Neural crest cell (in vitro differentiated cells): ENCODE data around the gene RAC2. TPM values are rescaled to one million over a fixed set of nuclear protein-coding genes. Genes with fewer than 3 reads are reported as not detected.

ENCODE experiments used
- DNase-seq: peaks from one replicate; pipeline ENCODE4 v3.0.0; 2021; ENCODE audit warnings: low read depth, mixed read lengths, low spot score
- H3K27ac Mint-ChIP-seq: one replicate; pipeline ENCODE4 v1.8.0; 2021; ENCODE audit warnings: mild to moderate bottlenecking, mixed read lengths; ENCODE audit not compliant: unreplicated experiment
- H3K27me3 Mint-ChIP-seq: 2 replicates; pipeline ENCODE4 v1.8.0; 2021; ENCODE audit warnings: low read depth, mild to moderate bottlenecking, mixed read lengths
- H3K36me3 Mint-ChIP-seq: 2 replicates; pipeline ENCODE4 v1.8.0; 2021; ENCODE audit warnings: low read depth, mild to moderate bottlenecking, mixed read lengths
- H3K4me1 Mint-ChIP-seq: 2 replicates; pipeline ENCODE4 v1.8.0; 2021; ENCODE audit warnings: mixed read lengths
- H3K4me3 Mint-ChIP-seq: one replicate; pipeline ENCODE4 v1.8.0; 2021; ENCODE audit warnings: mild to moderate bottlenecking, mixed read lengths
- H3K9me3 Mint-ChIP-seq: 2 replicates; pipeline ENCODE4 v1.8.0; 2021; ENCODE audit warnings: mixed read lengths
- total RNA-seq: library from RNA; stranded (reverse); gene quantifications from 2 replicates; pipeline ENCODE4 v1.2.1, GENCODE V29; 2021
- TF ChIP-seq, protein P1 (sequence below): fragments of 200-600 bp; sonication (generic); conservative IDR thresholded peaks from 2 replicates; pipeline ENCODE4 v1.5.0; 2021; ENCODE audit warnings: antibody characterized with exemption, mild to moderate bottlenecking

Gene RAC2
- total RNA-seq, 1 donor from 2014 or later = 0.21 TPM

DNA sequence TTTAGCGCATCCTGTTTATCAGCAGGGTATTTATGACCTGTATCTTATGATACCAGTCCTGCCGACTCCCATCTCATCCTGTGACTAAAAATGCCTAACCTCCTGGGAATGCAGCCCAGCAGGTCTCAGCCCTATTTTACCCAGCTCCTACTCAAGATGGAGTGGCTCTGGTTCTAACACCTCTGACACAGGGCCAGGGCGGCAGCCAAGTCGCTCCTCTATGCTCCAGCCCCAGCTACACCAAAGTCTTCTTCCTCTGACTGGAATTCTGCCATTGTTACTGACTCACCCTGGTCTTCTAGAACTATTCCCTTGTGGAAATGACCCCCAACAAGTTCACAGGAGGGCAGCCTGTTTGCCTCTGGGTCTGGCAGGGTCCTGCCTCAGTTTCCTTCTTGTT lies 48.1 kb downstream of the RAC2 start:
- DNase-seq = no peak
- TF ChIP-seq, protein P1, sequence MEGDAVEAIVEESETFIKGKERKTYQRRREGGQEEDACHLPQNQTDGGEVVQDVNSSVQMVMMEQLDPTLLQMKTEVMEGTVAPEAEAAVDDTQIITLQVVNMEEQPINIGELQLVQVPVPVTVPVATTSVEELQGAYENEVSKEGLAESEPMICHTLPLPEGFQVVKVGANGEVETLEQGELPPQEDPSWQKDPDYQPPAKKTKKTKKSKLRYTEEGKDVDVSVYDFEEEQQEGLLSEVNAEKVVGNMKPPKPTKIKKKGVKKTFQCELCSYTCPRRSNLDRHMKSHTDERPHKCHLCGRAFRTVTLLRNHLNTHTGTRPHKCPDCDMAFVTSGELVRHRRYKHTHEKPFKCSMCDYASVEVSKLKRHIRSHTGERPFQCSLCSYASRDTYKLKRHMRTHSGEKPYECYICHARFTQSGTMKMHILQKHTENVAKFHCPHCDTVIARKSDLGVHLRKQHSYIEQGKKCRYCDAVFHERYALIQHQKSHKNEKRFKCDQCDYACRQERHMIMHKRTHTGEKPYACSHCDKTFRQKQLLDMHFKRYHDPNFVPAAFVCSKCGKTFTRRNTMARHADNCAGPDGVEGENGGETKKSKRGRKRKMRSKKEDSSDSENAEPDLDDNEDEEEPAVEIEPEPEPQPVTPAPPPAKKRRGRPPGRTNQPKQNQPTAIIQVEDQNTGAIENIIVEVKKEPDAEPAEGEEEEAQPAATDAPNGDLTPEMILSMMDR = no peak
- peaks cover 3% of the 10 kb centered on the region for H3K9me3 Mint-ChIP-seq
- peak overlapping the region; percentile 57 for H3K4me3 Mint-ChIP-seq
- peaks cover 27% of the 10 kb centered on the region for H3K4me1 Mint-ChIP-seq
- no peaks in the 10 kb centered on the region for H3K27me3 Mint-ChIP-seq
- H3K27ac Mint-ChIP-seq = no peak overlapping the region
- peaks cover 7% of the 10 kb centered on the region for H3K36me3 Mint-ChIP-seq

DNA sequence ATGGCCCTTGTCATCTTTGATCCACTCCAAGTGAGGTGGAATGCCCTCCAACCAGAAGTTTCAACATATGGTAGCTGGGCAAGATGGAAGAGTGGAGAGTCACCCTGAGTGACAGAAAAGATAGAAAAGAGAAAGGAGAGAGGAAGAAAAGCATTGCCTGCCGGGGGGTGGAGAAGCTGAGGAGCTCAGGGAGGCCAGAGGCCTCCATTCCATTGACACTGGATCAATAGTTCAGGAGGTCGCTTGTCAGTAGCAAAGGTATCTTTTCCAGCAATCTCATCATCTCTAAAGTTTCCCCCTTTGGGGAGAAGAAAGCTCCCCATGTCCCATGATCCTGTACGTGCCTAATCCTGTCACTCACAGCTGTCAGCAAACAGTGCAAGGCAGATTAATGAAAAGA lies 49.3 kb downstream of the RAC2 start:
- TF ChIP-seq, protein P1 = no peak
- Mint-ChIP-seq H3K9me3 (peaks cover 3% of the 10 kb centered on the region), H3K4me3 (peak overlapping the region; percentile 36), H3K27ac (peak overlapping the region; percentile 2), H3K27me3 (no peaks in the 10 kb centered on the region), H3K4me1 (peaks cover 27% of the 10 kb centered on the region), H3K36me3 (peaks cover 12% of the 10 kb centered on the region)
- no peak for DNase-seq

DNA sequence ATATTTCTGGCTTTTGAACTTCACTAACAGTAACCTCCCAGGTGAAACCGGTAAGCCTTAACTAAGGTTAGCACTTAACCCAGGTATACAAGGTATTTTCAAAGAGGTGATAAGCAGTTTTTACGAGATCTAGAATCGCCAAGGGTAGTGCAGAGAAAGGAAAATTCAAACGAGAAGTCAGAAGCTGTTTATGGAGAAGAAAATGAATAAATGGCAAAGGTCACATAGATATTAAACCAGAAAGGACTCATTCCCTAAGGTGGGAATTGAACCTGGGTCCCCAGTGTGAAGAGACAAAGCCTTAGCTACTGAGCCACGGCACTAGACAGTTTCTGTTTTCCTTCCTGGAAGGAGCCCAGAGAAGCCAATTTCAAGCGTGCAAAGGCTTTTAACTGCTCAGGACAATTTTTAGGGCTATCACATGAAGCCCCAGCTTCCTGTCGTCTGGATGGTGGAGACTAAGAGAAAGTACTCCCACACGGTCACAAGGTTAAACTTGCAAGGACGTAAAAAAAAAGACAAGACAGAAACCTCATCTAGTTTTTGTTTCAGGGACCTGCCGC lies 50.4 kb downstream of the RAC2 start:
- H3K4me3 Mint-ChIP-seq = no peak overlapping the region
- H3K4me1 Mint-ChIP-seq = peaks cover 34% of the 10 kb centered on the region
- H3K27ac Mint-ChIP-seq = no peak overlapping the region
- TF ChIP-seq, protein P1 = no peak
- H3K27me3 Mint-ChIP-seq = no peaks in the 10 kb centered on the region
- no peak for DNase-seq
- H3K9me3 Mint-ChIP-seq = peaks cover 3% of the 10 kb centered on the region
- H3K36me3 Mint-ChIP-seq = peaks cover 14% of the 10 kb centered on the region

DNA sequence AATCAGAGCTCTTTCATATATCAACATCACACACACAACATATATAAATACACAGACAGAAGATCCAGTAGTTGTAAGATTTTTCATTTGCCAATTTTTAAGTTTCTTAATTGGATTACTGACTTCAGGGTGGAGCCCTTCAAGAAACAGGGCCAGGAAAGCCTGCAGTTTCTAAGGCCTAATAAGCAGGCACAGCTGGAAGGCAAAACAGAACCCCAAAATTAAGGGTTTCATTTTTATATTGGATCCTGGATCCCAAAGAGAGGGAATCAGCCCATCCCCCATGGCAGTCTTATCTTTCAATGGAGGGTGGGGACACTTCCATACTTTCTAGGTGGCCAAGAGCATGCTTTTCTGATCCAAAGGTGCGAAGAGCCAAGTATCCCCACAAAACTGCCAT lies 51.3 kb downstream of the RAC2 start:
- H3K4me3 Mint-ChIP-seq = no peak overlapping the region
- H3K9me3 Mint-ChIP-seq = peaks cover 3% of the 10 kb centered on the region
- no peak overlapping the region for H3K27ac Mint-ChIP-seq
- no peaks in the 10 kb centered on the region for H3K27me3 Mint-ChIP-seq
- peaks cover 14% of the 10 kb centered on the region for H3K36me3 Mint-ChIP-seq
- peaks cover 37% of the 10 kb centered on the region for H3K4me1 Mint-ChIP-seq
- TF ChIP-seq, protein P1 = no peak
- no peak for DNase-seq

DNA sequence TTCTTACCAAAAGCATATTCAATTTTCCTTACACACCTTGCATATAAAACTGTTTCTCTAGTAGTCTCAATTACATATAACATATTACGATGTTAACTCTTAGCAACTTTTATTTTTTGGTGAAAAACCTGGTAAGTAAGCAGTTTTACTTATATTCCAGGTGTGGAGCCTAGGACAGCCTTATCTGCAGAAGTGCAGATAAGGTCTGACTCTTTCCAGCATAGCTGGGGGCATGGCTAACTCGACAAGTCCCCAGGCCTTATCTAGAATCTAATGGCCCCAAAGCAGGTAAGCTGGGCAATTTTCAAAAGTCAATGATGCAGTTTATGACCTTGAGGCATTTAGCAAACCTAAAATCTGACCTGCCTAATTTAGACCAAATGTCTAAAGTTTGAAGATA lies 51.9 kb downstream of the RAC2 start:
- peaks cover 42% of the 10 kb centered on the region for H3K4me1 Mint-ChIP-seq
- no peak for DNase-seq
- no peak overlapping the region for H3K27ac Mint-ChIP-seq
- peaks cover 14% of the 10 kb centered on the region for H3K36me3 Mint-ChIP-seq
- TF ChIP-seq, protein P1 = no peak
- no peaks in the 10 kb centered on the region for H3K27me3 Mint-ChIP-seq
- peaks cover 3% of the 10 kb centered on the region for H3K9me3 Mint-ChIP-seq
- H3K4me3 Mint-ChIP-seq = no peak overlapping the region
